CD8-positive, alpha-beta memory T cell (primary cell): ENCODE measurements around the gene CRADD. TPM values are rescaled to one million over a fixed set of nuclear protein-coding genes. Genes with fewer than 3 reads are reported as not detected.
A peak's percentile ranks its signal among the peaks of the same experiment; 100 is the strongest.
"Not testable (repeated sequence)": the region's sequence is repeated elsewhere in the genome, so short reads cannot be mapped to it uniquely, and the experiment has no call there.

Experiments used
- CTCF ChIA-PET: fragments of 350-600 bp; sonication (Branson Sonifier 250); formaldehyde crosslinking; loops from one replicate; lab custom pipeline; 2021; ENCODE audit warnings: antibody characterized with exemption; lab: Charles Lee
- POLR2A ChIA-PET: fragments of 350-600 bp; sonication (Branson Sonifier 250); formaldehyde crosslinking; loops from one replicate; lab custom pipeline; 2021; ENCODE audit warnings: antibody characterized with exemption; lab: Charles Lee
- DNase-seq, 5 donors: peaks; one replicate each; pipeline versions ENCODE4 v3.0.0 to v3.0.0-alpha.2; 2020 to 2022; ENCODE audit warnings: mixed read lengths in 1 of 5
- H3K27ac ChIP-seq: one replicate; pipeline ENCODE4 v1.7.0; 2013; ENCODE audit warnings: low read depth, mild to moderate bottlenecking, low read length, moderate library complexity
- H3K27me3 ChIP-seq: 2 replicates; pipeline ENCODE4 v1.7.0; 2013; ENCODE audit warnings: low read length, mild to moderate bottlenecking; ENCODE audit not compliant: insufficient read depth, poor library complexity, severe bottlenecking
- H3K36me3 ChIP-seq: 2 replicates; pipeline ENCODE4 v1.7.0; 2013; ENCODE audit warnings: mild to moderate bottlenecking, low read length, moderate library complexity; ENCODE audit not compliant: insufficient read depth
- H3K4me1 ChIP-seq: 2 replicates; pipeline ENCODE4 v1.7.0; 2013; ENCODE audit warnings: mild to moderate bottlenecking, low read length, moderate library complexity; ENCODE audit not compliant: insufficient read depth
- H3K4me3 ChIP-seq: 2 replicates; pipeline ENCODE4 v1.7.0; 2013; ENCODE audit warnings: mild to moderate bottlenecking, low read length
- H3K9me3 ChIP-seq: 2 replicates; pipeline ENCODE4 v1.7.0; 2013; ENCODE audit warnings: mild to moderate bottlenecking, low read length
- H3K27ac Mint-ChIP-seq, 8 donors: one replicate each; pipeline ENCODE4 v1.8.0; 2020 to 2021; ENCODE audit warnings: mixed read lengths in 8 of 8, mild to moderate bottlenecking in 6 of 8, inconsistent platforms in 3 of 8, moderate library complexity in 3 of 8
- H3K27me3 Mint-ChIP-seq, 2 donors: one replicate each; pipeline ENCODE4 v1.8.0; 2020 to 2021; ENCODE audit warnings: mixed read lengths in 2 of 2, mild to moderate bottlenecking in 1 of 2, moderate library complexity in 1 of 2
- H3K36me3 Mint-ChIP-seq, 3 donors: one replicate each; pipeline ENCODE4 v1.8.0; 2020 to 2021; ENCODE audit warnings: mixed read lengths in 3 of 3, inconsistent platforms in 1 of 3, mild to moderate bottlenecking in 1 of 3
- H3K4me1 Mint-ChIP-seq, 3 donors: one replicate each; pipeline ENCODE4 v1.8.0; 2020 to 2021; ENCODE audit warnings: mixed read lengths in 3 of 3, inconsistent platforms in 1 of 3, mild to moderate bottlenecking in 1 of 3
- H3K4me3 Mint-ChIP-seq, 7 donors: one replicate each; pipeline ENCODE4 v1.8.0; 2020 to 2021; ENCODE audit warnings: mixed read lengths in 7 of 7, mild to moderate bottlenecking in 6 of 7, moderate library complexity in 4 of 7, inconsistent platforms in 2 of 7
- H3K9me3 Mint-ChIP-seq, 5 donors: one replicate each; pipeline ENCODE4 v1.8.0; 2020 to 2022; ENCODE audit warnings: mixed read lengths in 5 of 5, mild to moderate bottlenecking in 3 of 5, moderate library complexity in 2 of 5, inconsistent platforms in 1 of 5
- polyA plus RNA-seq: library from polyadenylated mRNA; unstranded; fragments of 300-500 nt; fragmentation: Illumina TruSeq; gene quantifications from one replicate; pipeline ENCODE4 v1.2.3, GENCODE V29; 2021
- total RNA-seq, 2 experiments: library from RNA; stranded (reverse); gene quantifications; one replicate each; pipeline ENCODE4 v1.2.3, GENCODE V29; 2021

CRADD gene
- total and polyA plus RNA-seq, 3 experiments from 2014 or later = 8.6 to 13.2 (median 11.7) TPM

DNA sequence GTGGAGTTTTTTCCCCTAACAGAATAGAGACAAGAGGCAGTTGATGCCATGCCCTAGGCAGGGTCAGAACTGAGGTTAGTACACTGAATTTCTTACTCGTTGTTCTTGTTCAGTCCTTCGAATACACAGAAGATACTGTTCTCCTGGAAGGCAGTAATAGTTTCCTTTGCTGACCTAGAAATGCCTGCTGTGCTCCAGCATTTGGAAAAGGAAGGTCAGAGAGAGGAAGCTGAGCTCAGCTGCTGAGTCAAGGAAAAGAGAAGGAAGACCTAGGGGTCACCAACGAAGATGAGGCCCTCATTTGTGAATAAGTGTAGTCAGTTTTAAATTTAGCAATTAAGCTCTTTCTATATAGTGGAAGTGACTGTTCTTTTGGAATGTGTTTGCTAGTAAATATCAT, 100.1 kb downstream of the CRADD start:
- H3K36me3 ChIP-seq = no peaks in the 10 kb centered on the region
- peaks cover 0 to 3% (median 0%) of the 10 kb centered on the region in 5 donors for H3K9me3 Mint-ChIP-seq
- CTCF ChIA-PET = no interaction called here
- H3K4me3 ChIP-seq = no peak overlapping the region
- no peak overlapping the region for H3K4me3 Mint-ChIP-seq
- H3K27ac Mint-ChIP-seq = peak overlapping the region in 1 of 8 donors; percentile 44
- peaks cover 4% of the 10 kb centered on the region for H3K4me1 ChIP-seq
- H3K27me3 ChIP-seq = no peaks in the 10 kb centered on the region
- H3K4me1 Mint-ChIP-seq = peaks cover 13 to 26% (median 16%) of the 10 kb centered on the region in 3 donors
- DNase-seq = no peak
- no peaks in the 10 kb centered on the region for H3K9me3 ChIP-seq
- H3K27me3 Mint-ChIP-seq = no peaks in the 10 kb centered on the region
- no peak overlapping the region for H3K27ac ChIP-seq
- POLR2A ChIA-PET = no interaction called here
- H3K36me3 Mint-ChIP-seq = peaks cover 0 to 23% (median 6%) of the 10 kb centered on the region in 3 donors

DNA sequence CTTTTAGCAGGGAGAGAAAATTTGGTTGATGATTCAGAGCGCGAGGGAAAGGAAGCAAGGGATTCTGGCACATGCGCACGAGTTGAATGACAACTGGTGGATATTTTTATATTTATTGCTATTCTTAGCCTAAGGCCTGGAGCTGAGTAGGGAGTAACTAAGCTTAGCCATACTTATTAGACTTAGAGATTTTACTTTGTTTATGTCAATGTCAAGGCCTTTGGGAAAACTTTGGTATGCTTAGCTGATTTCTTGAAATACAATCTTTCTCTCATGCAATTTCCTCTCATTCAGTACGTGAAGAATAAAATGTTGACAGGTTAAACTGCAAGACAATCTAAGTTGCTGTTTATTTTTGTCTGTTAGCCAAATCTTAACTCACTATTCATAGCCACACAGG, 101.1 kb downstream of the CRADD start:
- Histone ChIP-seq H3K9me3 (no peaks in the 10 kb centered on the region), H3K27ac (no peak overlapping the region), H3K4me3 (no peak overlapping the region), H3K4me1 (no peaks in the 10 kb centered on the region), H3K27me3 (no peaks in the 10 kb centered on the region), H3K36me3 (no peaks in the 10 kb centered on the region)
- ChIA-PET POLR2A (no interaction called here), CTCF (no interaction called here)
- no peak overlapping the region for H3K4me3 Mint-ChIP-seq
- H3K9me3 Mint-ChIP-seq = peaks cover 0 to 3% (median 0%) of the 10 kb centered on the region in 5 donors
- H3K36me3 Mint-ChIP-seq = peaks cover 0 to 20% (median 6%) of the 10 kb centered on the region in 3 donors
- H3K27me3 Mint-ChIP-seq = no peaks in the 10 kb centered on the region
- DNase-seq = no peak
- H3K4me1 Mint-ChIP-seq = peaks cover 4 to 16% (median 5%) of the 10 kb centered on the region in 3 donors
- H3K27ac Mint-ChIP-seq = peak overlapping the region in 1 of 8 donors; percentile 29

DNA sequence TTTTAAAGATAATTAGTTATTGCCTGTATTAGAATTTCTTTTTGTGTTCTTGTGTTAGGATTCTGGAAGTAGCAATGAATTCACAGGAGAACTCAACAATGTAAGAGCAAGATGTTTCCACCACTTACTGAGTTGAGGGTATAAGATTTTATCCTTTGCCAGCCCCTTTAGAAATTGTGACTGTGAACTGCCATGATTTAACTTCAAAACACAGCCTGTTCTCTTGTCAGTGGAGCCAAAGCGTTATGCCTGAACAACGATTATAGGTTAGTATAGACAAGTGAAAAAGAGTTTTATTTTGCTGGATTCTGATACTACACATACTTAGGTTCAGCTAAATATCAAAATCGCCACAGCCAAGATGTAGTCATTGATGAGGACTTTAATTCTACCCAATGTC, 101.6 kb downstream of the CRADD start:
- H3K36me3 ChIP-seq = no peaks in the 10 kb centered on the region
- Mint-ChIP-seq H3K27ac (no peak overlapping the region), H3K9me3 (peaks cover 0 to 3% (median 0%) of the 10 kb centered on the region in 5 donors), H3K4me1 (peaks cover 4 to 15% (median 6%) of the 10 kb centered on the region in 3 donors), H3K27me3 (no peaks in the 10 kb centered on the region), H3K36me3 (peaks cover 0 to 18% (median 6%) of the 10 kb centered on the region in 3 donors), H3K4me3 (no peak overlapping the region)
- ChIA-PET POLR2A (no interaction called here), CTCF (no interaction called here)
- peaks cover 4% of the 10 kb centered on the region for H3K4me1 ChIP-seq
- H3K27ac ChIP-seq = no peak overlapping the region
- no peak for DNase-seq
- no peaks in the 10 kb centered on the region for H3K27me3 ChIP-seq
- H3K4me3 ChIP-seq = no peak overlapping the region
- no peaks in the 10 kb centered on the region for H3K9me3 ChIP-seq

DNA sequence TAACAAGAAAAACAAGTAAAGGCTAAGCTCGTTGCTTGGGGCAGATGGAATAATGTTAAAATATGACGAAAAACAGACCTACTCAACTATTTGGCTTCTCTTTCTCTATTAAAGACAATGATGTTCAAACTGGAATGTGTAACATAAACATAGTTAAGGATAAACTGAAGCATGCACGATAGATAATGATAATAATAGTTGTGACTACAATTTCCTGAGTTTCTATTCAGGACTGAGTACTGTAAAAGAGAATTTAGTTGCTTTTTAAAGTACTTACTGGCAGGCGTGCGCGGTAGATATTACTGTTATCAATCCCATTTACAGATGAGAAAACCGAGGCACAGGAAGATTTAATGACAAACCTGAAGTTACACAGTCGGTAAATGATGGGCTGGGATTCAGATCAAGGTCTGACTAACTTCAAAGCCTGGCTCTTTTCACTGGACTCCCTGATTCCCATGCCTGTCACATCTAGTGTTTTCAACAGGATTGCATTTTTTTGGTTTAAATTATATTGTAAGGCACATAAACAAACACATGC, 103.0 kb downstream of the CRADD start:
- no peaks in the 10 kb centered on the region for H3K27me3 Mint-ChIP-seq
- POLR2A ChIA-PET = no interaction called here
- H3K9me3 ChIP-seq = no peaks in the 10 kb centered on the region
- peaks cover 0 to 18% (median 6%) of the 10 kb centered on the region in 3 donors for H3K36me3 Mint-ChIP-seq
- peaks cover 0 to 3% (median 0%) of the 10 kb centered on the region in 5 donors for H3K9me3 Mint-ChIP-seq
- H3K4me3 ChIP-seq = no peak overlapping the region
- CTCF ChIA-PET = no interaction called here
- H3K27me3 ChIP-seq = no peaks in the 10 kb centered on the region
- H3K4me3 Mint-ChIP-seq = no peak overlapping the region
- peaks cover 14 to 26% (median 20%) of the 10 kb centered on the region in 3 donors for H3K4me1 Mint-ChIP-seq
- H3K4me1 ChIP-seq = peaks cover 17% of the 10 kb centered on the region
- no peaks in the 10 kb centered on the region for H3K36me3 ChIP-seq
- no peak overlapping the region for H3K27ac Mint-ChIP-seq
- no peak for DNase-seq
- H3K27ac ChIP-seq = no peak overlapping the region

DNA sequence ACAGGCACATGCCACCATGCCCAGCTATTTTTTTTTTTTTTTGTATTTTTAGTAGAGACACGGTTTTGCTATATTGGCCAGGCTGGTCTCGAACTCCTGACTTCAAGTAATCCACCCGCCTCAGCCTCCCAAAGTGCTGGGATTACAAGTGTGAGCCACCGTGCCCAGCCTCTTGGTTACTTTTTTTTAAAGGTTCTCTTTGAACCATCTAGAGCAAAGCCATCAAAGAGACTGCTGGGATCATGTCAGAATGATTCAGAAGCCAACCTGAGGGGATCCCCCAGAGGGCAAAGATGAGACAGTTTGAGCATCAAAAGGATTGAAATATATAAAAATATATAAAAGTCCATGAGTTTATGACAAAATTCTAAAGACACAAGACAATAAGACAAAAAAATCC, 103.7 kb downstream of the CRADD start:
- H3K27ac Mint-ChIP-seq, H3K27ac ChIP-seq, H3K27me3 Mint-ChIP-seq, CTCF ChIA-PET, POLR2A ChIA-PET, H3K4me3 Mint-ChIP-seq, H3K4me3 ChIP-seq, H3K27me3 ChIP-seq, H3K9me3 ChIP-seq, H3K36me3 ChIP-seq, H3K9me3 Mint-ChIP-seq, DNase-seq: not testable (repeated sequence)
- Mint-ChIP-seq H3K36me3 (peaks cover 0 to 18% (median 6%) of the 10 kb centered on the region in 3 donors), H3K4me1 (peaks cover 19 to 33% (median 24%) of the 10 kb centered on the region in 3 donors)
- H3K4me1 ChIP-seq = peaks cover 17% of the 10 kb centered on the region

DNA sequence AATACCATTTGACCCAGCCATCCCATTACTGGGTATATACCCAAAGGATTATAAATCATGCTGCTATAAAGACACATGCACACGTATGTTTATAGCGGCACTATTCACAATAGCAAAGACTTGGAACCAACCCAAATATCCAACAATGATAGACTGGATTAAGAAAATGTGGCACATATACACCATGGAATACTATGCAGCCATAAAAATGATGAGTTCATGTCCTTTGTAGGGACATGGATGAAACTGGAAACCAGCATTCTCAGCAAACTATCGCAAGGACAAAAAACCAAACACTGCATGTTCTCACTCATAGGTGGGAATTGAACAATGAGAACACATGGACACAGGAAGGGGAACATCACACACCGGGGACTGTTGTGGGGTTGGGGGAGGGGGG, 104.8 kb downstream of the CRADD start:
- H3K9me3 Mint-ChIP-seq, H3K4me3 Mint-ChIP-seq, POLR2A ChIA-PET, H3K27me3 ChIP-seq, H3K4me3 ChIP-seq, H3K27ac ChIP-seq, H3K27me3 Mint-ChIP-seq, H3K9me3 ChIP-seq, H3K27ac Mint-ChIP-seq, DNase-seq, CTCF ChIA-PET, H3K36me3 ChIP-seq: not testable (repeated sequence)
- peaks cover 0 to 15% (median 6%) of the 10 kb centered on the region in 3 donors for H3K36me3 Mint-ChIP-seq
- peaks cover 17% of the 10 kb centered on the region for H3K4me1 ChIP-seq
- H3K4me1 Mint-ChIP-seq = peaks cover 19 to 34% (median 24%) of the 10 kb centered on the region in 3 donors

DNA sequence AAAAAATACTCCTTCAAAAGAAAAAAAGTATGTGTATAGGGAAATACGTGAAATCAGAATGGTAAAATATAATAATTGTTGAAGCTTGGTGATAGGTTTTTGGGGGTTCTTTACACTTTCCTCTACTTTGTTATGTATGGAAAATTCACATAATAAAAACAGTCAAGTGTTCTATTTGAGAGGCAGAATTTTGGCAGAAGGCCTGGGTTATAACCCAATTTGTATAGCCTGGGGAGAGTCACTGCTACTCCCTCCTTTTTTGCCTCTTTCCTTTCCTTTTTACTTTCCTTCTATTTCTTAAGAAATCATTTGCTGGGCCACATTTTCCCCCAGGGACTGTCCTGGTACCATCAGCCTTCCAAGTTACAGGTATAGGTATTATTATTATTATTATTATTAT, 105.7 kb downstream of the CRADD start:
- CTCF ChIA-PET = no interaction called here
- Histone ChIP-seq H3K9me3 (no peaks in the 10 kb centered on the region), H3K4me1 (peaks cover 17% of the 10 kb centered on the region), H3K27ac (no peak overlapping the region), H3K4me3 (no peak overlapping the region), H3K36me3 (no peaks in the 10 kb centered on the region), H3K27me3 (no peaks in the 10 kb centered on the region)
- DNase-seq = no peak
- POLR2A ChIA-PET = no interaction called here
- H3K4me3 Mint-ChIP-seq = no peak overlapping the region
- H3K4me1 Mint-ChIP-seq = peaks cover 20 to 35% (median 25%) of the 10 kb centered on the region in 3 donors
- peaks cover under 1 to 11% (median 6%) of the 10 kb centered on the region in 3 donors for H3K36me3 Mint-ChIP-seq
- peak overlapping the region in 1 of 8 donors; percentile 23 for H3K27ac Mint-ChIP-seq
- no peaks in the 10 kb centered on the region for H3K27me3 Mint-ChIP-seq
- peaks cover 0 to 3% (median 0%) of the 10 kb centered on the region in 5 donors for H3K9me3 Mint-ChIP-seq

DNA sequence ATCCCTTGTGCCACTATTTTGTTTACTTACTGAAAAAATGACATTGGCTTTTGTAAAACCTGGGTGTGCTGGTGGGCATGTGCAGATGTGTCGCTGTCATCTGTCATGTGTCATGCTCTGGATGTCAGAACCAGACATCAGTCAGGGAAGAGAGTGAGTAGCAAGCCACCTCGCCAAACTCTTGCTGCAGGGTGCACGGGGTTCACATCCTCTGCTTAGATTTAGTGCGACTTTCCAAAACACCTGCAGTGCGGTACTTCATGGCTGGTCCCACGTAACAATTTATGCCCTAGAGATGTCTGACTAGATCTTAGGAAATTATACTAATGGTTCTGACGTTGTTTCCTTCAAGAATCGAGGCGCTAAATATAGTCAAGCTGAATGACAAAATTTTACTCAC, 106.7 kb downstream of the CRADD start:
- H3K27ac Mint-ChIP-seq = peak overlapping the region in 7 of 8 donors; percentile 31 to 76 (median 70)
- H3K4me1 ChIP-seq = peaks cover 19% of the 10 kb centered on the region
- ChIA-PET POLR2A (no interaction called here), CTCF (no interaction called here)
- H3K9me3 ChIP-seq = no peaks in the 10 kb centered on the region
- H3K9me3 Mint-ChIP-seq = peaks cover 0 to 3% (median 0%) of the 10 kb centered on the region in 5 donors
- peak; percentile 7 to 47 (median 34) for DNase-seq
- no peak overlapping the region for H3K4me3 ChIP-seq
- no peaks in the 10 kb centered on the region for H3K27me3 ChIP-seq
- peaks cover 2 to 14% (median 7%) of the 10 kb centered on the region in 3 donors for H3K36me3 Mint-ChIP-seq
- H3K4me1 Mint-ChIP-seq = peaks cover 25 to 40% (median 34%) of the 10 kb centered on the region in 3 donors
- H3K27me3 Mint-ChIP-seq = no peaks in the 10 kb centered on the region
- peak overlapping the region in 6 of 7 donors; percentile 3 to 65 (median 24) for H3K4me3 Mint-ChIP-seq
- H3K36me3 ChIP-seq = no peaks in the 10 kb centered on the region
- no peak overlapping the region for H3K27ac ChIP-seq
